HS-27A (cell line): ENCODE data around the gene PPM1E.
"Not testable (repeated sequence)": the region's sequence is repeated elsewhere in the genome, so short reads cannot be mapped to it uniquely, and the experiment has no call there.

Experiments
- DNase-seq: peaks from one replicate; pipeline ENCODE4 v3.0.0-alpha.2; 2012; ENCODE audit warnings: low read depth, missing footprints

Gene PPM1E

GRCh38 chr17:58947824-58948223 lies 192.2 kb downstream of the PPM1E start:
- DNase-seq = no peak

GRCh38 chr17:58954358-58954757 lies 198.7 kb downstream of the PPM1E start:
- not testable (repeated sequence) for DNase-seq

GRCh38 chr17:58956997-58957724 lies 201.5 kb downstream of the PPM1E start:
- peak; percentile 9 for DNase-seq

DNA sequence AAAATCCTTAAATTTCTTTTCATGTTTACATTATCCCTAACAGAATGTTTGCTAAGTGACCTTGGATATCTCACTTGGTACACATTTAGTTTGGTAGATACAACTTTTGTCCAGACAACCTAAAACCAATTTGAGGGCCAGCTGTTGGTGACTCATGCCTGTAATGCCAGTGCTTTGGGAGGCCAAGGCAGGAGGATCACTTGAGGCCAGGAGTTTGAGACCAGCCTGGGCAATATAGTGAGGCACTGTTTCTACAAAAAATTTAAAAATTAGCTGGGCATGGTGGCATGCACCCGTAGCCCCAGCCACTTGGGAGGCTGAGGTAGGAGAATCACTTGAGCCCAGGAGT lies 202.0 kb downstream of the PPM1E start:
- DNase-seq = not testable (repeated sequence)

- DNase-seq = peak; percentile 20
Measured at GRCh38 chr17:58960068-58960467, 204.4 kb downstream of the PPM1E start.

GRCh38 chr17:58965221-58965620 lies 209.6 kb downstream of the PPM1E start:
- DNase-seq = no peak

- no peak for DNase-seq
Measured at GRCh38 chr17:58966208-58966607, 210.6 kb downstream of the PPM1E start.

GRCh38 chr17:58968426-58969061 lies 212.9 kb downstream of the PPM1E start:
- no peak for DNase-seq

GRCh38 chr17:58969156-58969555 lies 213.5 kb downstream of the PPM1E start:
- no peak for DNase-seq

GRCh38 chr17:58969612-58970011 lies 214.0 kb downstream of the PPM1E start:
- no peak for DNase-seq

- DNase-seq = no peak
Measured at GRCh38 chr17:58970609-58971450, 215.2 kb downstream of the PPM1E start.

GRCh38 chr17:58974354-58974753 lies 218.7 kb downstream of the PPM1E start:
- DNase-seq = no peak

DNA sequence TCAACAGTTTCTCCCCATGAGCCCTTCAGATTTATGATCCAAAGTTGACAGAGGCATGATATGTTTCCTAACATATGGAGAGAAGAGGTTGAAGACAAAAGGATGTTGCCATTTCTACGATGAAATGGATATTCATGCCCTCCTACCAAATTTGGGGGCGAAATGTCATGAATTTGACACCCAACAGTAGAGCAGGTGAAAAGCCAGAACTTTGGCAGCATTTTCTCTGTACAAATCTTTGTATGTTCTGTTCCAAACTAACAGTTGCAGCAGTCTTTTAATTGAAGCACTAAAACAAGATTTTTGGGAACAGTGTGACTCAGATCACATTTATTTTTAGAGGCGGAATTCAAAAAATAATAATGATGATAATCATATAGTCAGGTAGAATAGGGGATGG lies 220.9 kb downstream of the PPM1E start:
- DNase-seq = no peak

GRCh38 chr17:58980706-58981481 lies 225.2 kb downstream of the PPM1E start:
- DNase-seq = no peak

DNA sequence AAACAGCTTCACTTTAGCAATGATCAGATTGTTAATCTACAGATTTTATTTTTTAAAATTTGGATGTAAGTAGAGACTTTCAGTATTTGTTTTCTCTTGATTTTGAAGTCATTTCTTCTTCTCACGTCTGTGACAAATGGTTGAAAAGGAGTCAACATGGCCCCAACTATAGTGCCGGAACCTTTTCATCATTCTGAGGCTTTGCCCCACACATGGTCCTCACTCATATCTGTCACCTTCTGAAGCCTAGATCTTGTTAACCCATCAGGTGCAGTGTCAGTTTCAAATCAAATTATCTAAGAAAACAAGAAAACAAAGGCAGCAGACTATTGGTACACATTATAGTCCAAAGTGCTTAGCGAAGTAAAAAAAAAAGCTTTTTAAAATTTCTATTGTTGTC lies 227.0 kb downstream of the PPM1E start:
- no peak for DNase-seq

GRCh38 chr17:58985367-58985766 lies 229.7 kb downstream of the PPM1E start:
- no peak for DNase-seq

DNA sequence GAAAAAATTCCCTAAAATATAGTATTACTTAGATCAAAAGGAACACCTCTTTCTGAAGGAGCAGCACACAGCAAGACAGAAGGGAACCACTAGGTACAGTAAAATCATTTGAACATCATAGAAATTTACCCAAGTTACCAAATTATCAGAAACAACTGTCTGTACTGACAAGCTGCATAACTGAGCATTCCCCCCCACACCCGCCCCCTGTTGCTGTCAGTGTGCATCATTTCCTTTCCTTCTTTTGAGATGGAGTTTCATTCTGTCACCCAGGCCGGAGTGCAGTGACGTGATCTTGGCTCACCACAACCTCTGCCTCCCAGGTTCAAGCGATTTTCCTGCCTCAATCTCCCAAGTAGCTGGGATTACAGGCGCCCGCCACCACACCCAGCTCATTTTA lies 230.3 kb downstream of the PPM1E start:
- DNase-seq = no peak

DNA sequence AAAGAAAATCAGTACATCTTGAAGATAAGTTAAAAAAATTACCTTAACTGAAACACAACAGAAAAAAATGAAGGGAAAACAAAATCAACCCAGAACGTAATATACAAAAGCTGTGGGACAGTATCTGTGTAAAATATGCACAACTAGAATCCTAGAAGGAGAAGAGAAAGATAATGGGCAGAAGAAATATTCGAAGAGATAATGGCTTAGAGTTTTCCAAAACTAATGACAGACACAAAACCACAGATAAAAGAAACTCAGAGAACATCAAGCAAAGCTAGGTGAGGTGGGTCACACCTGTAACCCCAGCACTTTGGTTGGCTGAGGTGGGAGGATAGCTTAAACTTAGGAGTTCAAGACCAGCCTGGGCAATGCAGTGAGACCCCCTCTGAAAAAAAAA lies 234.0 kb downstream of the PPM1E start:
- DNase-seq = no peak

GRCh38 chr17:58991718-58992331 lies 236.2 kb downstream of the PPM1E start:
- peak; percentile 71 for DNase-seq

- DNase-seq = no peak
Measured at GRCh38 chr17:58993311-58993710, 237.7 kb downstream of the PPM1E start.

GRCh38 chr17:58995247-58995940 lies 239.7 kb downstream of the PPM1E start:
- DNase-seq = no peak
